Ishikawa (cell line): ENCODE data around the gene WWOX.

Source experiments
- CEBPB ChIP-seq: IDR thresholded peaks from 2 replicates; pipeline ENCODE4 v1.6.1; 2012
- CREB1 ChIP-seq: IDR thresholded peaks from 2 replicates; pipeline ENCODE4 v1.6.1; 2012; ENCODE audit warnings: low read depth
- EGR1 ChIP-seq: IDR thresholded peaks from 2 replicates; pipeline ENCODE4 v1.6.1; 2012
- EP300 ChIP-seq: IDR thresholded peaks from 2 replicates; pipeline ENCODE4 v1.6.1; 2012; ENCODE audit warnings: borderline replicate concordance
- FOXM1 ChIP-seq: IDR thresholded peaks from 2 replicates; pipeline ENCODE4 v1.6.1; 2012; ENCODE audit warnings: low read depth, borderline replicate concordance
- MAX ChIP-seq: IDR thresholded peaks from 2 replicates; pipeline ENCODE4 v1.6.1; 2012
- NFIC ChIP-seq: IDR thresholded peaks from 2 replicates; pipeline ENCODE4 v1.6.1; 2012
- RAD21 ChIP-seq: IDR thresholded peaks from 2 replicates; pipeline ENCODE4 v1.6.1; 2012; ENCODE audit warnings: low read depth
- REST ChIP-seq: IDR thresholded peaks from 2 replicates; pipeline ENCODE4 v1.6.1; 2012; ENCODE audit warnings: low read depth, mild to moderate bottlenecking
- TAF1 ChIP-seq: IDR thresholded peaks from 2 replicates; pipeline ENCODE4 v1.6.1; 2012; ENCODE audit warnings: low read depth, mild to moderate bottlenecking
- TCF12 ChIP-seq: IDR thresholded peaks from 2 replicates; pipeline ENCODE4 v1.6.1; 2012; ENCODE audit warnings: low read depth
- TEAD4 ChIP-seq: IDR thresholded peaks from 2 replicates; pipeline ENCODE4 v1.6.1; 2012
- USF1 ChIP-seq: IDR thresholded peaks from 2 replicates; pipeline ENCODE4 v1.6.1; 2012
- YY1 ChIP-seq: IDR thresholded peaks from 2 replicates; pipeline ENCODE4 v1.6.1; 2012; ENCODE audit warnings: low read depth
- ZBTB7A ChIP-seq: IDR thresholded peaks from 2 replicates; pipeline ENCODE4 v1.6.1; 2012; ENCODE audit warnings: low read depth

WWOX gene

GRCh38 chr16:78228704-78229103, 129.2 kb downstream of the WWOX start:
- no peak for TF ChIP-seq TCF12
- TF ChIP-seq RAD21: no peak
- no peak for TF ChIP-seq ZBTB7A
- TF ChIP-seq MAX: no peak
- TF ChIP-seq CREB1: no peak
- no peak for TF ChIP-seq FOXM1
- no peak for TF ChIP-seq USF1
- no peak for TF ChIP-seq YY1
- no peak for TF ChIP-seq TEAD4
- no peak for TF ChIP-seq TAF1
- no peak for TF ChIP-seq CEBPB
- no peak for TF ChIP-seq EP300
- no peak for TF ChIP-seq REST

- TF ChIP-seq ZBTB7A (no peak), MAX (no peak), TAF1 (no peak), CEBPB (no peak), TEAD4 (no peak), FOXM1 (no peak), YY1 (no peak), TCF12 (no peak), USF1 (no peak), CREB1 (no peak), RAD21 (no peak), EGR1 (no peak), EP300 (no peak), NFIC (no peak), REST (no peak)
Observed at GRCh38 chr16:78230832-78231231, 131.4 kb downstream of the WWOX start.

GRCh38 chr16:78235168-78235800, 135.8 kb downstream of the WWOX start:
- TF ChIP-seq USF1: no peak
- TF ChIP-seq RAD21: peak; percentile 68

- TF ChIP-seq YY1: no peak
- TF ChIP-seq CEBPB: no peak
- no peak for TF ChIP-seq REST
- no peak for TF ChIP-seq CREB1
- TF ChIP-seq NFIC: no peak
- no peak for TF ChIP-seq RAD21
- TF ChIP-seq EGR1: no peak
- no peak for TF ChIP-seq TCF12
- no peak for TF ChIP-seq EP300
- no peak for TF ChIP-seq MAX
Observed at GRCh38 chr16:78235876-78236275, 136.4 kb downstream of the WWOX start.
